Stomach (tissue), 9 donors: ENCODE measurements around the gene SH3BP4. TPM values are rescaled to one million over a fixed set of nuclear protein-coding genes. Genes with fewer than 3 reads are reported as not detected.

Experiments
- DNase-seq, 2 donors: peaks; one replicate each; pipeline versions ENCODE4 v3.0.0 to v3.0.0-alpha.2; 2013 to 2019
- H3K27ac ChIP-seq, 5 donors: fragments of 200-600 bp in 4 of 5; sonication (generic) in 4 of 5; one replicate each; pipeline ENCODE4 v1.5.1; 2013 to 2019; ENCODE audit warnings: mild to moderate bottlenecking in 1 of 5, moderate library complexity in 1 of 5
- H3K27me3 ChIP-seq, 3 donors: fragments of 200-600 bp; sonication (generic); one replicate each; pipeline ENCODE4 v1.5.1; 2017 to 2019; ENCODE audit warnings: mixed run types in 1 of 3
- H3K36me3 ChIP-seq, 4 donors: fragments of 200-600 bp; sonication (generic); 1 replicate in 3 of 4; 2 replicates in 1 of 4; pipeline ENCODE4 v1.5.1; 2016 to 2019
- H3K4me1 ChIP-seq, 4 donors: fragments of 200-600 bp; sonication (generic); one replicate each; pipeline ENCODE4 v1.5.1; 2016 to 2019
- H3K4me3 ChIP-seq, 4 donors: fragments of 200-600 bp; sonication (generic) in 3 of 4; one replicate each; pipeline ENCODE4 v1.5.1; 2016 to 2019; ENCODE audit warnings: mild to moderate bottlenecking in 1 of 4
- H3K9me3 ChIP-seq, 4 donors: fragments of 200-600 bp; sonication (generic); one replicate each; pipeline ENCODE4 v1.5.1; 2016 to 2019
- CTCF ChIP-seq, 7 experiments: fragments of 450-650 bp in 4 of 7; fragments of 200-600 bp in 3 of 7; sonication (generic) in 3 of 7; IDR thresholded peaks; one replicate each; pipeline ENCODE4 v1.5.1; 2016 to 2019; ENCODE audit warnings: antibody characterized with exemption in 7 of 7, control low read depth in 2 of 7, mild to moderate bottlenecking in 1 of 7
- EP300 ChIP-seq: sonication (generic); formaldehyde crosslinking; IDR thresholded peaks from one replicate; pipeline ENCODE4 v1.6.1; 2017; ENCODE audit warnings: antibody characterized with exemption
- POLR2A ChIP-seq, 4 donors: fragments of 450-650 bp; IDR thresholded peaks; one replicate each; pipeline ENCODE4 v1.6.1; 2016; ENCODE audit warnings: antibody characterized with exemption in 4 of 4, control low read depth in 2 of 4, mild to moderate bottlenecking in 1 of 4, moderate library complexity in 1 of 4
- POLR2AphosphoS5 ChIP-seq, 3 donors: sonication (generic); formaldehyde crosslinking; IDR thresholded peaks; one replicate each; pipeline ENCODE4 v1.6.1; 2016; ENCODE audit warnings: antibody characterized with exemption in 3 of 3
- WGBS, 5 donors: extraction: QIAGEN DNeasy Blood & Tissue Kit in 3 of 5; methylation state at CpG; one replicate each; pipeline versions ENCODE4 v1.1.5 to v1.1.7; 2013 to 2018; 5-methylcytosine and 5-hydroxymethylcytosine counted together
- intact Hi-C: fragments of 100-400 bp; cut with DNase I; formaldehyde crosslinking; loops from one replicate; pipeline ENCODE4 v1.15.1; 2023; ENCODE audit warnings: low total_unique reads
- polyA plus RNA-seq, 3 donors: library from polyadenylated mRNA; stranded (reverse); fragments of 200-250 nt; gene quantifications; one replicate each; pipeline ENCODE4 v1.2.3, GENCODE V29; 2013
- total RNA-seq, 5 donors: library from RNA; depleted of rRNA; stranded (reverse); fragments of >200 nt; gene quantifications; one replicate each; pipeline versions ENCODE4 v1.1.0 to v1.2.3, GENCODE V29; 2014 to 2016
- donor health status: healthy with polysubstance abuse.
- donor health status: Bipolar disorder and iron deficiency.
- donor health status: healthy.

Gene SH3BP4
- total and polyA plus RNA-seq, 8 donors, result 10.2 to 54.0 (median 18.8) TPM

- peak overlapping the region in 1 of 4 donors; percentile 8 for H3K4me3 ChIP-seq
- H3K4me1 ChIP-seq, result peaks cover 28 to 65% (median 51%) of the 10 kb centered on the region in 4 donors
- WGBS, 5 donors, result 47 to 64% (median 57%) methylated on average over 11 of the region's 11 CpGs
- TF ChIP-seq CTCF (IDR thresholded peaks at IDR 0.05) (no peak), POLR2A (IDR thresholded peaks at IDR 0.05) (no peak), EP300 (no peak), POLR2AphosphoS5 (IDR thresholded peaks at IDR 0.05) (peak in 1 of 3 donors; percentile 41)
- H3K27me3 ChIP-seq, result no peaks in the 10 kb centered on the region
- H3K27ac ChIP-seq, result peak overlapping the region in 4 of 5 donors; percentile 47 to 73 (median 64)
- no peaks in the 10 kb centered on the region for H3K9me3 ChIP-seq
- intact Hi-C loops, result no loop called here
- no peaks in the 10 kb centered on the region for H3K36me3 ChIP-seq
- DNase-seq, result peak; percentile 46 to 61
Measured at GRCh38 chr2:235025800-235026536, 74.2 kb downstream of the SH3BP4 start.

GRCh38 chr2:235026649-235027557 is 75.1 kb downstream of the SH3BP4 start:
- peak; percentile 90 to 96 for DNase-seq
- Histone ChIP-seq H3K4me3 (peak overlapping the region in 1 of 4 donors; percentile 8), H3K27ac (peak overlapping the region in 4 of 5 donors; percentile 47 to 73 (median 64)), H3K27me3 (no peaks in the 10 kb centered on the region), H3K9me3 (no peaks in the 10 kb centered on the region), H3K4me1 (peaks cover 28 to 67% (median 50%) of the 10 kb centered on the region in 4 donors), H3K36me3 (no peaks in the 10 kb centered on the region)
- TF ChIP-seq POLR2AphosphoS5 (IDR thresholded peaks at IDR 0.05) (peak in 2 of 3 donors; percentile 19 to 76), POLR2A (IDR thresholded peaks at IDR 0.05) (no peak)
- WGBS, 5 donors, result 37 to 60% (median 45%) methylated on average over 31 to 33 of the region's 33 CpGs
- intact Hi-C loops, result no loop called here

GRCh38 chr2:235027558-235028214 is 75.9 kb downstream of the SH3BP4 start:
- Histone ChIP-seq H3K27me3 (no peaks in the 10 kb centered on the region), H3K4me1 (peaks cover 28 to 73% (median 50%) of the 10 kb centered on the region in 4 donors), H3K4me3 (no peak overlapping the region), H3K9me3 (no peaks in the 10 kb centered on the region), H3K36me3 (no peaks in the 10 kb centered on the region), H3K27ac (peak overlapping the region; percentile 13 to 73 (median 55))
- TF ChIP-seq POLR2A (IDR thresholded peaks at IDR 0.05) (no peak), POLR2AphosphoS5 (IDR thresholded peaks at IDR 0.05) (no peak)
- intact Hi-C loops, result no loop called here
- WGBS, 5 donors, result 62 to 71% (median 67%) methylated on average over 21 of the region's 21 CpGs
- DNase-seq, result no peak

- H3K36me3 ChIP-seq, result peaks cover 0 to 4% (median 0%) of the 10 kb centered on the region in 4 donors
- TF ChIP-seq POLR2AphosphoS5 (IDR thresholded peaks at IDR 0.05) (no peak), POLR2A (IDR thresholded peaks at IDR 0.05) (no peak), CTCF (IDR thresholded peaks at IDR 0.05) (no peak), EP300 (no peak)
- no peaks in the 10 kb centered on the region for H3K9me3 ChIP-seq
- H3K27ac ChIP-seq, result no peak overlapping the region
- H3K4me3 ChIP-seq, result no peak overlapping the region
- WGBS, 5 donors, result 84 to 94% (median 92%) methylated on average over 4 of the region's 4 CpGs
- intact Hi-C loops, result no loop called here
- DNase-seq, result no peak
- H3K27me3 ChIP-seq, result no peaks in the 10 kb centered on the region
- peaks cover 28 to 74% (median 50%) of the 10 kb centered on the region in 4 donors for H3K4me1 ChIP-seq
Measured at GRCh38 chr2:235028646-235029045, 76.8 kb downstream of the SH3BP4 start.

GRCh38 chr2:235029054-235029453 is 77.2 kb downstream of the SH3BP4 start:
- peaks cover 0 to 6% (median 0%) of the 10 kb centered on the region in 4 donors for H3K36me3 ChIP-seq
- WGBS, 5 donors, result 80 to 95% (median 89%) methylated on average over 7 of the region's 7 CpGs
- H3K27ac ChIP-seq, result no peak overlapping the region
- H3K4me3 ChIP-seq, result no peak overlapping the region
- peaks cover 28 to 74% (median 50%) of the 10 kb centered on the region in 4 donors for H3K4me1 ChIP-seq
- no peak for TF ChIP-seq POLR2AphosphoS5 (IDR thresholded peaks at IDR 0.05)
- no peak for TF ChIP-seq EP300
- no peak for TF ChIP-seq CTCF (IDR thresholded peaks at IDR 0.05)
- no peak for TF ChIP-seq POLR2A (IDR thresholded peaks at IDR 0.05)
- intact Hi-C loops, result no loop called here
- H3K27me3 ChIP-seq, result no peaks in the 10 kb centered on the region
- H3K9me3 ChIP-seq, result no peaks in the 10 kb centered on the region
- DNase-seq, result no peak
